Stimulated activated CD4-positive, alpha-beta T cell treated with anti-CD3 and anti-CD28 coated beads, TNF-alpha, amount 100 ng/mL, for 4 hours (primary cell): ENCODE data around the gene HOXD9.

Source experiments
- DNase-seq, 3 experiments: peaks; one replicate each; pipeline ENCODE4 v3.0.0-alpha.2; 2020; ENCODE audit warnings: low read depth in 3 of 3

Gene HOXD9

DNA sequence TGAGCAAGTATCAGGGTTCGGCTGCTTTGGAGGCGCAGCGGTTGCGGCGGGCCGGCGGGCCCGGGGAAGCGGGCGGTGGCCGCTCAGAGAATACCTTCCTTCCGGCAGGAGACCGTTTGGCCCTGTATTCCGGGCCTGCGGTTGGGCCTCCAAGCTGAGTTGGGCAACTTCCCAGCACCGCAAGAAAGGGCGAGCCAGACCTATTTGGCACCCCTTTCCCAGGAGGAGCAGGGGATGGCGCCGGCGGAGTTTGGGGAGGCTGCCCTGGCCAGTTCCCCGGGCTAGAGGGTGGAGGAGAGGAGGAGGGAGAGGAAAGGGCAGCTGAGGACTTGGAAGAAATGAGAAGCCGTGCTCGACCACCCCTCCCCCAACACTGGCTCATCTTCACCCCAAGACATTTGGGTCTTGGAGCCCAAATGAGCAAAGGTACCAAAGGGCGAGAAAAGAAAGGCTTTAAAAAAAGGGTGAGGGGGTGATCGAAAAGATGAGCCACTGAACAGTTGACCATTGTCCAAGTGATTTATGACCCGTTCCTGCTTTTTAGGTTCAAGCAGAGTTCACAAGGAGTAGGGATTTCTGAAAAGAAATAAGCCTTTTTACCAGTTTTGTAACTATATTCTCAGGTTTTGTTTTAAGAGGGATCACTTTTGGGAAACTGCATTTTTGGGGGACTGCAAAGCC is 43.0 kb downstream of the HOXD9 start:
- DNase-seq = no peak

DNA sequence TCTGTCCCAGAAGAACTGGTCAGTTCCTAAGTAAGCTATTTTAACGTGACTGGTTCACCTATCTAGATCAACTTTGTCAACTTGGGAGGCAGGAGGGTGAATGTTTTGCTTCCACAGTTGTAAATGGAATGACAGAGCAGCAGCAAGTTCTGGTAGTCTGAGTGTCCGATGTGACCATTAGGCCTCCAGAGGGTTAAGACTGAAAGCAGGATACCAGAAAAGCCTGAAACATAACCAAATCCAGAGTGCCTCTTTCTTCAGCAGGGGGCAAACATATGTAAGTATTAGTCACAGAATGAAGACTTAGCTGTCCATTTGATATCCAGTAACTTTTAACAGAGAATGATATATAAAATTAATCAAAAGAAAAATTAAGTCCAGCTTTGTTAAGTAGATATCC is 43.8 kb downstream of the HOXD9 start:
- DNase-seq = no peak

DNA sequence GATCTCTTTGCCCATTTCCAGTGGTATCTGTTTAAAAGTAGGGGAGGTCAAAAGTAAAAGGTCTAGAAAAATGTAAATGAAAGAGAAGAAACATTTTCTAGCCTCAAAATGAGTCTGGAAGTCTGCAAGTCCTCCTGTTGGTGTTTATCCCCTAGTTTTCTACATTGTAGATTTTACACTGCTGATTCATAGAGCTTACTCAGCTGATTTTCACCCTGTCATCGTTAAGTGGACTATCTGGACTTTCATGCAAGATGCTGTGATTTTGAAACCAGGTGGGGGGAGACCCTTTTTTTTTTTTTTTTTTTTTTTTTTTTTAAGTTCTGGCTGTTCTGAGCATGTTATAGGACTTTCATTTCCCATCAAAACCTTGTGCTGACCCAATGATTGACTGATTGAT is 44.9 kb downstream of the HOXD9 start:
- DNase-seq = no peak

DNA sequence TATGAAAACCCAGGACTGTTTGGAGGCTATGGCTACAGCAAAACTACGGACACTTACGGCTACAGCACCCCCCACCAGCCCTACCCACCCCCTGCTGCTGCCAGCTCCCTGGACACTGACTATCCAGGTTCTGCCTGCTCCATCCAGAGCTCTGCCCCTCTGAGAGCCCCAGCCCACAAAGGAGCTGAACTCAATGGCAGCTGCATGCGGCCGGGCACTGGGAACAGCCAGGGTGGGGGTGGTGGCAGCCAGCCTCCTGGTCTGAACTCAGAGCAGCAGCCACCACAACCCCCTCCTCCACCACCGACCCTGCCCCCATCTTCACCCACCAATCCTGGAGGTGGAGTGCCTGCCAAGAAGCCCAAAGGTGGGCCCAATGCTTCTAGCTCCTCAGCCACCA is 46.7 kb downstream of the HOXD9 start:
- DNase-seq = no peak

DNA sequence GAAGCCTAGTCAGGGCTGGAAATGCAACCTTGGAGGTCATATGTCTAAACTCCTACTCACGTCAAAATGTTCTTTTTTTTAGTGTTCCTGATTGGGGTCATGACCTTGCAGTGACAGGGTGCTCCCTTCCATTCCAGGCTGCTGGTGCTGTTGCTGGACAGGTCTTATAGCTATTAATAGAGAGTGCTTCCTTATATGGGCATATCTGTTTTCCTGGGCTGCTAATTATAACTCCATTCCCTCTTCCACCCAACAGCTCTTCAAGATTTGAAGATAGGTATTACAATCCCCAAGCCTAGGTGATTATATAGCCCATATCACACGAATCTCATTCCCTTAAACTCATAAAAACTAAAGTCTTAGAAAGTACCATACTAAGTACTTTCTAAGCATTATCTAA is 47.2 kb downstream of the HOXD9 start:
- no peak for DNase-seq

DNA sequence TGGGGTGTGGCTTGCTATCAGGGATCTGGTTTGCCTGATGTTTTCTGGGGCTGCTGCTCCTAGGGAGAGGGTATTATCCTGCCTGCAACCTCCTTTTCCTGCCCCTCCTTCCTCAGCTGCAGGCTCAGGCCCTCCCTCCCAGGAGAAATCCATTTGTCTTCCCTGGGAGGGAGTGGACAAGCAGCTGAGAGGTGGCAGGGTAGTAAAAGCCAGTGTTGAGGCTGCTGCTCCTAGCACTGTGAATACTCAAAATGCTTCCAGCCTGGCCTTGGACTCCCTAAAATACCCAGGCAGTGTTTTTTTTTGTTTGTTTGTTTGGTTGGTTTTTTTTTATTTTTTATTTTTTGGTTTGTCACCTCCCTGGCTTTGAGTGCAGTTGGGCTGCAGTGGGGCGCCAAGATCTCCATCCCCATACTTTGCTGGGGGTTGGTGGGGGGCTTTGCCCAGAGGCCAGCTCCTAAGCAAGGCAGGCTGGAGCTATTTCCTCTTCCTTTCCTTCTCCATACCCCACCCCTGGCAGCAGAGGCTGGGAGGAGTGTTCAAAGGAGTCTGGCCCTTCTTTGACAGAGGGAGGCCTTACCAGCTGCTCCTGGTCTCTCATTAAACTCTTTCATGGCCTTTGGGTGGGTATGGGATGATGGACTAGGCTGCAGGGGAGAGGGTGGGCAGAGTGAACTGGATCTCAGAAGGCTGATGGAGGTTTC is 48.2 kb downstream of the HOXD9 start:
- no peak for DNase-seq

DNA sequence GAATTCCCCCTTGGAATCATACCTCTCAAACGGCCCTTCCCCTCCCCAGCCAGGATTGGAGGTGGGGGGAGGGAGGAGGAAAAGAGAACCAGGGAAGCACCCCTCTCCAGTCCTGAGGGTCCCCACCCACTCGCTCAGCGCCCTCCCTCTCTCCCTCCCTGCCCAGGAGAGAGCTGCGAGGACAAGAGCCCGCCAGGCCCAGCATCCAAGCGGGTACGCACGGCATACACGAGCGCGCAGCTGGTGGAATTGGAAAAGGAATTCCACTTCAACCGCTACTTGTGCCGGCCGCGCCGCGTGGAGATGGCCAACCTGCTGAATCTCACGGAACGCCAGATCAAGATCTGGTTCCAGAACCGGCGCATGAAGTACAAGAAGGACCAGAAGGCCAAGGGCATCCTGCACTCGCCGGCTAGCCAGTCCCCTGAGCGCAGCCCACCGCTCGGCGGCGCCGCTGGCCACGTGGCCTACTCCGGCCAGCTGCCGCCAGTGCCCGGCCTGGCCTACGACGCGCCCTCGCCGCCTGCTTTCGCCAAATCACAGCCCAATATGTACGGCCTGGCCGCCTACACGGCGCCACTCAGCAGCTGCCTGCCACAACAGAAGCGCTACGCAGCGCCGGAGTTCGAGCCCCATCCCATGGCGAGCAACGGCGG is 49.0 kb downstream of the HOXD9 start:
- DNase-seq = no peak

DNA sequence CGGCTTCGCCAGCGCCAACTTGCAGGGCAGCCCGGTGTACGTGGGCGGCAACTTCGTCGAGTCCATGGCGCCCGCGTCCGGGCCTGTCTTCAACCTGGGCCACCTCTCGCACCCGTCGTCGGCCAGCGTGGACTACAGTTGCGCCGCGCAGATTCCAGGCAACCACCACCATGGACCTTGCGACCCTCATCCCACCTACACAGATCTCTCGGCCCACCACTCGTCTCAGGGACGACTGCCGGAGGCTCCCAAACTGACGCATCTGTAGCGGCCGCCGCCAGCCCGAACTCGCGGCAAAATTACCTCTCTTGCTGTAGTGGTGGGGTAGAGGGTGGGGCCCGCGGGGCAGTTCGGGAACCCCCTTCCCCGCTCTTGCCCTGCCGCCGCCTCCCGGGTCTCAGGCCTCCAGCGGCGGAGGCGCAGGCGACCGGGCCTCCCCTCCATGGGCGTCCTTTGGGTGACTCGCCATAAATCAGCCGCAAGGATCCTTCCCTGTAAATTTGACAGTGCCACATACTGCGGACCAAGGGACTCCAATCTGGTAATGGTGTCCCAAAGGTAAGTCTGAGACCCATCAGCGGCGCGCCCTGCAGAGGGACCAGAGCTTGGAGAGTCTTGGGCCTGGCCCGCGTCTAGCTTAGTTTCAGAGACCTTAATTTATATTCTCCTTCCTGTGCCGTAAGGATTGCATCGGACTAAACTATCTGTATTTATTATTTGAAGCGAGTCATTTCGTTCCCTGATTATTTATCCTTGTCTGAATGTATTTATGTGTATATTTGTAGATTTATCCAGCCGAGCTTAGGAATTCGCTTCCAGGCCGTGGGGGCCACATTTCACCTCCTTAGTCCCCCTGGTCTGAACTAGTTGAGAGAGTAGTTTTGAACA is 49.7 kb downstream of the HOXD9 start:
- no peak for DNase-seq

DNA sequence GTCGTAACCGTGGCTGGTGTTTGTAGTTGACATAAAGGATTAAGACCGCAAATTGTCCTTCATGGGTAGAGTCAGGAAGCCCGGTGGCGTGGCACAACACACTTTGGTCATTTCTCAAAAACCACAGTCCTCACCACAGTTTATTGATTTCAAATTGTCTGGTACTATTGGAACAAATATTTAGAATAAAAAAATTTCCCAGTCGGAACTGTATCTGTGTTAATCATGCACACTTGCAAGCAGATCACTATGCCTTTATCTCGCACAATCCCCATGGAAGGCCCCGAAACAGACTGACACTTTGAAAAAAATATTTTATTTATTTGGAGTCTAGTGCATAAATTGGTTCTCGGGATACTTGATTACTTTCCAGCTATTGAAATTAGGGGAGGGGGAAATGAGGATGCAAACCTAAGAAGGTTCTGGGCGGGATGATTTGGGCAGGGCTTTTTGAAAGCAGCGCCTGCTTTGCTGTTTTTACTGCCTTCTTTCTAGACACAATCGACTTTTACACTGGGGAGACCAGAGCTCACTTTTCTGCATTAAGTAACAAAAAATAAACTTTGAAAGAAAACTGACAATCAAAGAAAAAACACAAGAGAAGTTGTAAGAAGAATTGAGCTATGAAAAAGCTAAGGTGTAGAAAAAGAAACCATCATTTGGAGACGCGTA is 50.5 kb downstream of the HOXD9 start:
- no peak for DNase-seq

DNA sequence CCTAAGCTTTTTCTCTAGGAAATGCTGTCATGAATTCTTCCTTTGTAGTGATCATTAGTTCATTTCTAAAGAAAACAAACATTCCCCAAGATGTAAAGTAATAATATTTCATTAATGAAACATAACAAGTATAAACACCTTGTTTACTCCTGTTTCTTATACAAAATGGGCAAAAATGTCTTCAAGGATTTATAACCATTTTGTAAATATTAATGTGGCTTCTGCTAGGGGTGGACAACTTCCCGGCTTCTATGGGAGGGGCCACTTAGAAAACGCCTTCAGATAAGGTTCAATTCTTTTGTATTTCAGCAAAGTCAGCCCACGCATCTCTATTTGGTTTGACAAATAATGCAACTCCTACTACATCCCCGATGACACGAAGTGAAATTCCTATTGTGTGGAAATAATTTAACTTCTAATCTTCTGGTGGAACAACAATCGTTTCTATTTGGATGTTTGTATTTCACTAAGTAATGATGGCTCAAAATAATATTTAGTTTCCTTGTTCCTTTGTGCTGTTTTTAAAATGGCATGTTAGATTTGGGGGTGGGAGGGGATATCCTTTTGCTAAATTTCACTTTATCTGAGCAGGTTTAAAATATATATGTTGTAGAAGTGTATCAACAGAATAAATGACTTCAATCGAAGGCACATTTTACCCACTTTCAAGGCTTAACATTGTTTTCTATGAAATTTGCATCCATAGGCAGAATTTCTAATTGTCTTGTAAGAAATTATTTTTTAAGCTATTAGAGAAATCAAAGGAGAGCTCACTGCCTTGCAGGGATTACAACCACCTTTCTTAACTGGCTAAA is 51.3 kb downstream of the HOXD9 start:
- no peak for DNase-seq

DNA sequence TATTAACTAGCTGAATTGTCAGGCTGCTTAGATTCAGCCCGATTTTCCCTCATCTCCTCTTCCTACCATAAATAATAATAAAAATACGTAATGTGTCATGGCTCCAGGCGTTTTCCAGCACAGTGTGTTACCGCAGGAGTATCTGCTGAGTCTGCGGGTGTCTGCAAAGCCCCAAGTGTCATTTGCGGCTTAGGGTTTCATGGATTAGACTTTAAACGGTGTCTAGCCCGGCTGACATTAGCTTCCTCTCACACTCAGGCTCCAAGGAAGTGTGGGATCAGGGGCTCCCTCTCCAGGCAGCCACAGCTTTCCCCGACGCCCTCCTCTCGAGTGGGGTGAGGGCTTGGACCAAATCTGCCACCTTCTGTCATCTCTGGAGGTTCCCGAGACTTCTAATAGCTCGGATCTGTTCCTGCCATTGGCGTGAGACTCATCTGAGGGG is 51.9 kb downstream of the HOXD9 start:
- DNase-seq = no peak
